Caco-2 (cell line): ENCODE results near the gene HOMER1. TPM values are rescaled to one million over a fixed set of nuclear protein-coding genes. Genes with fewer than 3 reads are reported as not detected.

ENCODE experiments used
- BruUV-seq: library from RNA; stranded (reverse); fragments of 400-500 nt; replicated peaks from 2 replicates; lab custom pipeline; 2021; lab: Mats Ljungman, UMichigan
- CTCF ChIA-PET: fragments of 300-600 bp; sonication (Branson Sonifier 250); formaldehyde crosslinking; loops from one replicate; lab custom pipeline; 2022; ENCODE audit warnings: antibody characterized with exemption; lab: Charles Lee
- POLR2A ChIA-PET: fragments of 300-600 bp; sonication (Branson Sonifier 250); formaldehyde crosslinking; loops from one replicate; lab custom pipeline; 2022; ENCODE audit warnings: antibody characterized with exemption; lab: Charles Lee
- DNase-seq, 2 experiments: peaks; one replicate each; pipeline versions ENCODE4 v3.0.0 to v3.0.0-alpha.2; 2020 to 2022
- H3K27me3 ChIP-seq: replicated peaks from 2 replicates; pipeline ENCODE4 v1.6.0; 2011; ENCODE audit warnings: low read length; ENCODE audit not compliant: control insufficient read depth, insufficient read depth
- H3K36me3 ChIP-seq: 2 replicates; pipeline ENCODE4 v1.5.1; 2011; ENCODE audit warnings: low read length; ENCODE audit not compliant: control insufficient read depth, insufficient read depth
- H3K4me1 ChIP-seq: fragments of 250-450 bp; sonication (Bioruptor Pico); 2 replicates; pipeline ENCODE4 v1.5.1; 2020; ENCODE audit warnings: mild to moderate bottlenecking
- H3K4me3 ChIP-seq: 2 replicates; pipeline ENCODE4 v1.5.1; 2011; ENCODE audit warnings: low read depth, mild to moderate bottlenecking, control low read depth, low read length
- H3K9me3 ChIP-seq: fragments of 250-450 bp; sonication (Bioruptor Pico); 2 replicates; pipeline ENCODE4 v1.5.1; 2020; ENCODE audit warnings: mild to moderate bottlenecking, moderate library complexity
- H3K27ac Mint-ChIP-seq: one replicate; pipeline ENCODE4 v1.8.0; 2022; ENCODE audit warnings: mixed read lengths; ENCODE audit not compliant: unreplicated experiment
- H3K27me3 Mint-ChIP-seq: one replicate; pipeline ENCODE4 v1.8.0; 2022; ENCODE audit warnings: mixed read lengths; ENCODE audit not compliant: insufficient read depth, unreplicated experiment
- H3K36me3 Mint-ChIP-seq: one replicate; pipeline ENCODE4 v1.8.0; 2022; ENCODE audit warnings: mild to moderate bottlenecking, mixed read lengths; ENCODE audit not compliant: insufficient read depth, unreplicated experiment
- H3K4me1 Mint-ChIP-seq: one replicate; pipeline ENCODE4 v1.8.0; 2022; ENCODE audit warnings: low read depth, mixed read lengths; ENCODE audit not compliant: unreplicated experiment
- H3K4me3 Mint-ChIP-seq: one replicate; pipeline ENCODE4 v1.8.0; 2022; ENCODE audit warnings: mild to moderate bottlenecking, moderate library complexity, mixed read lengths; ENCODE audit not compliant: unreplicated experiment
- H3K9me3 Mint-ChIP-seq: one replicate; pipeline ENCODE4 v1.8.0; 2022; ENCODE audit warnings: mixed read lengths; ENCODE audit not compliant: unreplicated experiment
- intact Hi-C: fragments of 100-400 bp; cut with micrococcal nuclease; formaldehyde crosslinking; loops from one replicate; pipeline ENCODE4 v1.10.0; 2022; ENCODE audit not compliant: unreplicated experiment
- total RNA-seq: library from RNA; stranded (reverse); gene quantifications from 2 replicates; pipeline ENCODE4 v1.2.3, GENCODE V29; 2022
- TF ChIP-seq, protein P1 (sequence below), 2 experiments: fragments of 200-600 bp in 1 of 2; IDR thresholded peaks; 1 replicate in 1 of 2; 2 replicates in 1 of 2; pipeline versions ENCODE4 v1.5.1 to v1.8.0; 2011 to 2022; ENCODE audit warnings: antibody characterized with exemption in 1 of 2, control low read depth in 1 of 2, inconsistent platforms in 1 of 2, low read depth in 1 of 2, low read length in 1 of 2, mild to moderate bottlenecking in 1 of 2, moderate library complexity in 1 of 2; ENCODE audit not compliant: insufficient read depth in 1 of 2, severe bottlenecking in 1 of 2, unreplicated experiment in 1 of 2

Gene HOMER1
- total RNA-seq, 1 experiment from 2014 or later = 22.2 TPM

DNA sequence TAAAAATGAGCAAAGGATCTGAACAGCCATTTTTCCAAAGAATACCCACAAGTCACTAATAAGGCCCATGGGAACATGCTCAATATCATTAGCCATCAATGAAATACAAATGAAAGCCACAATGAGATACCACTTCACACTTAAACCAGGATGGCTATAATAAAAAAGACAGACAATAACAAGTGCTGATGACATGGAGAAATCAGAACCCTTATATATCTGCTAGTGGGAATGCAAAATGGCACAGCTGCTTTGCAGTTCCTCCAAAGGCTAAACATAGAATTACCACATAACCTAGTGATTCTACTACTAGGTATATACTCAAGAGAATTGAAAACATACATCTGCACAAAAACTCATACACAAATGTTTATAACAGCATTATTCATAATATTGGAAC lies 83.7 kb downstream of the HOMER1 start:
- no TSS peak for BruUV-seq
- intact Hi-C loops = no loop called here

DNA sequence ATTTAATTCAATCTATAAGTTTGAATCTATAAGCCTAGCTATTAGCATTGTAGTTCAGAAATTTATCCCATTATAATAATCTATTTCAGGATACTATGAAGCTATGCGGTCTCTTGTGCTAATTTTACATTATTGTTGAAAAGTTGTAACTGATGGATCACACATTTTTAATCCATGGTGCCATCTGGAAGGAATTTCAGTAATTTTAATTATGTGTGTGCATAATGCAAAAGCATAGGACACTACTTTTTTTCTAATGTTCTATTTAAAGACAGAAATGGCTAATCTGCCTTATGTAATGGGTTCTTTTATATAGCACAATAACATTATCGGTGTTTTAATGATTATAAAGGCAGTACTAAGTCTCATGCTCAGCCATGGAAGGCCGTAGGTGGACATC lies 90.6 kb downstream of the HOMER1 start:
- H3K27me3 Mint-ChIP-seq = no peaks in the 10 kb centered on the region
- no peak for DNase-seq
- no peak overlapping the region for H3K4me3 Mint-ChIP-seq
- intact Hi-C loops = no loop called here
- Histone ChIP-seq H3K4me1 (no peaks in the 10 kb centered on the region), H3K36me3 (no peaks in the 10 kb centered on the region), H3K9me3 (no peaks in the 10 kb centered on the region), H3K4me3 (no peak overlapping the region), H3K27me3 (no peaks in the 10 kb centered on the region)
- no TSS peak for BruUV-seq
- H3K27ac Mint-ChIP-seq = no peak overlapping the region
- H3K4me1 Mint-ChIP-seq = no peaks in the 10 kb centered on the region
- no peaks in the 10 kb centered on the region for H3K9me3 Mint-ChIP-seq
- TF ChIP-seq, protein P1, sequence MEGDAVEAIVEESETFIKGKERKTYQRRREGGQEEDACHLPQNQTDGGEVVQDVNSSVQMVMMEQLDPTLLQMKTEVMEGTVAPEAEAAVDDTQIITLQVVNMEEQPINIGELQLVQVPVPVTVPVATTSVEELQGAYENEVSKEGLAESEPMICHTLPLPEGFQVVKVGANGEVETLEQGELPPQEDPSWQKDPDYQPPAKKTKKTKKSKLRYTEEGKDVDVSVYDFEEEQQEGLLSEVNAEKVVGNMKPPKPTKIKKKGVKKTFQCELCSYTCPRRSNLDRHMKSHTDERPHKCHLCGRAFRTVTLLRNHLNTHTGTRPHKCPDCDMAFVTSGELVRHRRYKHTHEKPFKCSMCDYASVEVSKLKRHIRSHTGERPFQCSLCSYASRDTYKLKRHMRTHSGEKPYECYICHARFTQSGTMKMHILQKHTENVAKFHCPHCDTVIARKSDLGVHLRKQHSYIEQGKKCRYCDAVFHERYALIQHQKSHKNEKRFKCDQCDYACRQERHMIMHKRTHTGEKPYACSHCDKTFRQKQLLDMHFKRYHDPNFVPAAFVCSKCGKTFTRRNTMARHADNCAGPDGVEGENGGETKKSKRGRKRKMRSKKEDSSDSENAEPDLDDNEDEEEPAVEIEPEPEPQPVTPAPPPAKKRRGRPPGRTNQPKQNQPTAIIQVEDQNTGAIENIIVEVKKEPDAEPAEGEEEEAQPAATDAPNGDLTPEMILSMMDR (IDR thresholded peaks at IDR 0.05; ENCODE audit: insufficient read depth in 1 of 2, low read depth in 1 of 2, low read length in 1 of 2, severe bottlenecking in 1 of 2, unreplicated experiment in 1 of 2) = no peak
- no peaks in the 10 kb centered on the region for H3K36me3 Mint-ChIP-seq
- ChIA-PET POLR2A (no interaction called here), CTCF (no interaction called here)

More for the DNA sequence above, 83.7 kb downstream of the HOMER1 start:
- Mint-ChIP-seq H3K4me3 (no peak overlapping the region), H3K27ac (no peak overlapping the region), H3K27me3 (no peaks in the 10 kb centered on the region), H3K9me3 (no peaks in the 10 kb centered on the region), H3K36me3 (no peaks in the 10 kb centered on the region), H3K4me1 (no peaks in the 10 kb centered on the region)
- ChIA-PET CTCF (no interaction called here), POLR2A (no interaction called here)
- TF ChIP-seq, protein P1 (IDR thresholded peaks at IDR 0.05; ENCODE audit: insufficient read depth in 1 of 2, low read depth in 1 of 2, low read length in 1 of 2, severe bottlenecking in 1 of 2, unreplicated experiment in 1 of 2) = no peak
- Histone ChIP-seq H3K27me3 (no peaks in the 10 kb centered on the region), H3K4me1 (no peaks in the 10 kb centered on the region), H3K36me3 (no peaks in the 10 kb centered on the region), H3K9me3 (no peaks in the 10 kb centered on the region), H3K4me3 (no peak overlapping the region)
- DNase-seq = no peak

DNA sequence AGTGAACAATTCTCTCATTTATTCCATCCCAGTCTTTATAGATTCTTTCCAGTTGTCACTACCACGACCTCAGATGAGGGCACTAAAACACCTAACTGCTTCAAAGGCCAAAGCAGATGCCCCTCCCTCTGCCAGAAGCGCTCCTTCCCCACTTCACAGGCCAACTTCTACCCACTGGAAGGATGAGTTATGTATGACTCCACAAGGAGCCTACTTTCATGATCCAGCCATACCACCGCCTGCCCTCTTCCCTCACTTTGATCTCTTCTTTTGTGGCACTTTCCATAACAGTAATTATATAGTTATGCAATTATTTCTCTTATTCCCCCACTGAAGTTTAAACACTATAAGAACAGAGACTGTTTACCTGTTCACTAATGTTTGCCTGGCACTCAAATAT lies 93.7 kb downstream of the HOMER1 start:
- Histone ChIP-seq H3K4me1 (no peaks in the 10 kb centered on the region), H3K36me3 (no peaks in the 10 kb centered on the region), H3K27me3 (no peaks in the 10 kb centered on the region), H3K9me3 (no peaks in the 10 kb centered on the region), H3K4me3 (no peak overlapping the region)
- H3K4me1 Mint-ChIP-seq = no peaks in the 10 kb centered on the region
- CTCF ChIA-PET = no interaction called here
- H3K36me3 Mint-ChIP-seq = no peaks in the 10 kb centered on the region
- TF ChIP-seq, protein P1 (IDR thresholded peaks at IDR 0.05; ENCODE audit: insufficient read depth in 1 of 2, low read depth in 1 of 2, low read length in 1 of 2, severe bottlenecking in 1 of 2, unreplicated experiment in 1 of 2) = no peak
- no peaks in the 10 kb centered on the region for H3K27me3 Mint-ChIP-seq
- intact Hi-C loops = no loop called here
- H3K9me3 Mint-ChIP-seq = no peaks in the 10 kb centered on the region
- BruUV-seq = no TSS peak
- POLR2A ChIA-PET = interaction anchor here (0.5 kb wide), 1 partner anchor 1072 kb away, joined by 4 read pairs; no protein-coding TSS in a partner anchor
- no peak for DNase-seq
- no peak overlapping the region for H3K27ac Mint-ChIP-seq
- H3K4me3 Mint-ChIP-seq = no peak overlapping the region
